ENCODE measurements around the gene INPP5F.

DNA sequence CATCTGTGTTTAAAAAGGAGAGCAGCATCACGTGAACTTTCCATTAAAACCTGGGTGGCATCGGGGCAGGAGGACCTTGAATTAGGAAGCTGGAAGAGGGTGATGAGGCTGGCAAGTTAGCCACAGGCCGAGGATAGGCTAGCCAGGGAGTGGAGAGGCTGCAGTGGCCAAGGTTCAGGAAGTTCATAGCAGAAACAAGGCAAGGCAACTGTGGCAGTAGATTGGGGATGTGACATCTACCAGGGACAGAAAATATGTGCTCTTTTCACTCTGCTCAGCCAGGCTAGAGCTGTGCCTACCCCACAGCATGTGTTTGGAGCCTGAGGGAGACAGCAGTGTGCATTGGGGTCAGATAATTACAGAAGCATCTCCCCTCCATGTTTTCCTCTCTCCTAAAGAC is 2.2 kb upstream of the INPP5F start:
- TF ChIP-seq POLR2AphosphoS5 (IDR thresholded peaks at IDR 0.05; ENCODE audit: low read depth, low read length), result no peak
- no peak for TF ChIP-seq TAF1 (IDR thresholded peaks at IDR 0.05; ENCODE audit: borderline replicate concordance, low read depth, low read length)
- no peak for TF ChIP-seq POLR2A (IDR thresholded peaks at IDR 0.05; ENCODE audit: low read depth, low read length)

All from GM12892 (cell line).